CD4-positive, alpha-beta T cell treated with Interleukin-17A for 1 hour (primary cell): Measurements from ENCODE around the gene PCDHB7.
A peak's percentile ranks its signal among the peaks of the same experiment; 100 is the strongest.
"Not testable (repeated sequence)": the region's sequence is repeated elsewhere in the genome, so short reads cannot be mapped to it uniquely, and the experiment has no call there.

ENCODE experiments used
- DNase-seq: peaks from one replicate; pipeline ENCODE4 v3.0.0-alpha.2; 2020

The PCDHB7 gene

GRCh38 chr5:141172381-141173204, at the start of gene PCDHB7:
TSS of gene PCDHB7 (plus strand) at chr5:141172644. CDS start at chr5:141172836, 192 bp downstream.
- peak; percentile 27 for DNase-seq

- not testable (repeated sequence) for DNase-seq
These were observed 48.9 kb upstream of the PCDHB7 start for GRCh38 chr5:141123396-141124135.

- DNase-seq, result no peak
These were observed 45.1 kb upstream of the PCDHB7 start for GRCh38 chr5:141127305-141127704.

GRCh38 chr5:141135030-141135717, 37.3 kb upstream of the PCDHB7 start, which contains the start of gene PCDHB5:
TSS of gene PCDHB5 (plus strand) at chr5:141135206. CDS start at chr5:141135435, 229 bp downstream.
- no peak for DNase-seq

GRCh38 chr5:141135718-141136266, 36.7 kb upstream of the PCDHB7 start:
- no peak for DNase-seq

- DNase-seq, result not testable (repeated sequence)
These were observed 35.1 kb upstream of the PCDHB7 start for GRCh38 chr5:141137346-141137745.

- DNase-seq, result no peak
These were observed 22.6 kb upstream of the PCDHB7 start, which contains the start of gene PCDHB6 for GRCh38 chr5:141149812-141150211. TSS of gene PCDHB6 (plus strand) at chr5:141150057. CDS start at chr5:141150258, 201 bp downstream.

GRCh38 chr5:141150224-141150992, 22.0 kb upstream of the PCDHB7 start:
- DNase-seq, result no peak

- DNase-seq, result no peak
These were observed 21.5 kb upstream of the PCDHB7 start for GRCh38 chr5:141150993-141151325.

- not testable (repeated sequence) for DNase-seq
These were observed 20.8 kb upstream of the PCDHB7 start for GRCh38 chr5:141151632-141152031.

- DNase-seq, result not testable (repeated sequence)
These were observed 20.3 kb upstream of the PCDHB7 start for GRCh38 chr5:141152096-141152495.

- no peak for DNase-seq
These were observed 16.7 kb upstream of the PCDHB7 start for GRCh38 chr5:141155540-141156374.

- DNase-seq, result not testable (repeated sequence)
These were observed 15.1 kb upstream of the PCDHB7 start for GRCh38 chr5:141157356-141157755.

GRCh38 chr5:141157901-141158300, 14.5 kb upstream of the PCDHB7 start:
- DNase-seq, result not testable (repeated sequence)

- DNase-seq, result not testable (repeated sequence)
These were observed 2.1 kb downstream of the PCDHB7 start for GRCh38 chr5:141174291-141175104.

- no peak for DNase-seq
These were observed 3.5 kb downstream of the PCDHB7 start for GRCh38 chr5:141175933-141176332.

GRCh38 chr5:141177577-141178191, 5.2 kb downstream of the PCDHB7 start, which contains the start of gene PCDHB8:
TSS of gene PCDHB8 (plus strand) at chr5:141177790. CDS start at chr5:141178035, 245 bp downstream.
- not testable (repeated sequence) for DNase-seq

GRCh38 chr5:141179371-141179770, 6.9 kb downstream of the PCDHB7 start:
- not testable (repeated sequence) for DNase-seq

GRCh38 chr5:141179876-141180275, 7.4 kb downstream of the PCDHB7 start:
- not testable (repeated sequence) for DNase-seq

- no peak for DNase-seq
These were observed 7.9 kb downstream of the PCDHB7 start for GRCh38 chr5:141180313-141180712.
